MM.1S (cell line): Measurements from ENCODE around the gene QRICH1.
A peak's percentile ranks its signal among the peaks of the same experiment; 100 is the strongest.

Experiments used
- DNase-seq: peaks from one replicate; pipeline ENCODE4 v3.0.0-alpha.2; 2015
- H2AFZ ChIP-seq: fragments of 300-600 bp; sonication (generic); 2 replicates; pipeline ENCODE4 v1.6.0; 2016; ENCODE audit warnings: antibody characterized with exemption, low read length
- H3F3A ChIP-seq: fragments of 300-600 bp; sonication (generic); 2 replicates; pipeline ENCODE4 v1.6.1; 2016; ENCODE audit warnings: mild to moderate bottlenecking, antibody characterized with exemption, low read length, moderate library complexity, mixed read lengths; ENCODE audit not compliant: insufficient read depth
- H3K27ac ChIP-seq: fragments of 300-600 bp; sonication (generic); 2 replicates; pipeline ENCODE4 v1.5.1; 2016; ENCODE audit warnings: mild to moderate bottlenecking, low read length
- H3K27me3 ChIP-seq: fragments of 300-600 bp; sonication (generic); replicated peaks from 2 replicates; pipeline ENCODE4 v1.6.0; 2016; ENCODE audit warnings: low read length; ENCODE audit not compliant: insufficient read depth
- H3K36me3 ChIP-seq: fragments of 300-600 bp; sonication (generic); replicated peaks from 2 replicates; pipeline ENCODE4 v1.6.1; 2016; ENCODE audit warnings: mild to moderate bottlenecking, low read length, mixed read lengths; ENCODE audit not compliant: insufficient read depth
- H3K4me1 ChIP-seq: fragments of 300-600 bp; sonication (generic); 2 replicates; pipeline ENCODE4 v1.6.1; 2016; ENCODE audit warnings: low read length, mixed read lengths
- H3K4me2 ChIP-seq: fragments of 300-600 bp; sonication (generic); 2 replicates; pipeline ENCODE4 v1.6.0; 2016; ENCODE audit warnings: low read depth, low read length
- H3K4me3 ChIP-seq: fragments of 300-600 bp; sonication (generic); 2 replicates; pipeline ENCODE4 v1.5.1; 2016; ENCODE audit warnings: low read length, mixed read lengths
- H3K79me2 ChIP-seq: fragments of 300-600 bp; sonication (generic); 2 replicates; pipeline ENCODE4 v1.6.1; 2016; ENCODE audit warnings: mixed run types, low read length, mixed read lengths
- H3K9ac ChIP-seq: fragments of 300-600 bp; sonication (generic); 2 replicates; pipeline ENCODE4 v1.6.1; 2016; ENCODE audit warnings: low read length, mixed read lengths
- H3K9me2 ChIP-seq: fragments of 300-600 bp; sonication (generic); replicated peaks from 2 replicates; pipeline ENCODE4 v1.6.1; 2016; ENCODE audit warnings: mild to moderate bottlenecking, low read length, mixed read lengths; ENCODE audit not compliant: insufficient read depth
- H3K9me3 ChIP-seq: fragments of 300-600 bp; sonication (generic); replicated peaks from 2 replicates; pipeline ENCODE4 v1.6.1; 2016; ENCODE audit warnings: mild to moderate bottlenecking, low read length, mixed read lengths; ENCODE audit not compliant: insufficient read depth
- H4K20me1 ChIP-seq: fragments of 300-600 bp; sonication (generic); 2 replicates; pipeline ENCODE4 v1.6.1; 2016; ENCODE audit warnings: mild to moderate bottlenecking, low read length, moderate library complexity, mixed read lengths; ENCODE audit not compliant: insufficient read depth
- CTCF ChIP-seq: fragments of 300-600 bp; sonication (generic); IDR thresholded peaks from 2 replicates; pipeline ENCODE4 v1.5.1; 2016; ENCODE audit warnings: antibody characterized with exemption, low read length, mixed read lengths
- EZH2 ChIP-seq: fragments of 300-600 bp; sonication (generic); optimal IDR thresholded peaks from 2 replicates; pipeline ENCODE3; 2017; ENCODE audit warnings: low read depth, mild to moderate bottlenecking, antibody characterized with exemption, low read length, mixed read lengths
- EZH2phosphoT487 ChIP-seq: fragments of 300-600 bp; sonication (generic); IDR thresholded peaks from 2 replicates; pipeline ENCODE4 v1.6.1; 2018; ENCODE audit warnings: antibody characterized with exemption, low read length

Gene QRICH1

GRCh38 chr3:48991851-48992545, 101.9 kb downstream of the QRICH1 start:
- TF ChIP-seq EZH2phosphoT487 (no peak), CTCF (no peak), EZH2 (no peak)
- DNase-seq, result no peak
- Histone ChIP-seq H3K9me3 (no peaks in the 10 kb centered on the region), H2AFZ (no peak overlapping the region), H3K4me2 (peak overlapping the region; percentile 85; the same call in 1 of the 2 replicates), H3K9me2 (no peaks in the 10 kb centered on the region), H3F3A (peaks cover 3% of the 10 kb centered on the region; the same call in 1 of the 2 replicates), H3K9ac (no peak overlapping the region), H3K4me1 (peaks cover 13% of the 10 kb centered on the region), H3K27me3 (no peaks in the 10 kb centered on the region), H3K36me3 (no peaks in the 10 kb centered on the region), H4K20me1 (no peaks in the 10 kb centered on the region), H3K4me3 (peak overlapping the region; percentile 92), H3K79me2 (peaks cover 43% of the 10 kb centered on the region), H3K27ac (no peak overlapping the region)

GRCh38 chr3:48990636-48991469, 103.0 kb downstream of the QRICH1 start:
- peak overlapping the region; percentile 88 for H2AFZ ChIP-seq
- H3K9me2 ChIP-seq, result no peaks in the 10 kb centered on the region
- peak; percentile 36 for DNase-seq
- peak overlapping the region; percentile 85 for H3K4me2 ChIP-seq
- TF ChIP-seq EZH2phosphoT487 (no peak), EZH2 (no peak), CTCF (no peak)
- H3K9me3 ChIP-seq, result no peaks in the 10 kb centered on the region
- H3K36me3 ChIP-seq, result no peaks in the 10 kb centered on the region
- H3K27me3 ChIP-seq, result no peaks in the 10 kb centered on the region
- H3F3A ChIP-seq, result peaks cover 3% of the 10 kb centered on the region; the same call in 1 of the 2 replicates
- no peaks in the 10 kb centered on the region for H4K20me1 ChIP-seq
- H3K4me3 ChIP-seq, result peak overlapping the region; percentile 92
- H3K79me2 ChIP-seq, result peaks cover 43% of the 10 kb centered on the region
- peak overlapping the region; percentile 33; the same call in 1 of the 2 replicates for H3K27ac ChIP-seq
- peak overlapping the region; percentile 80 for H3K9ac ChIP-seq
- peaks cover 13% of the 10 kb centered on the region for H3K4me1 ChIP-seq

- peak within 1 kb of the TSS; percentile 80 for H3K9ac ChIP-seq
- no peaks in the 10 kb centered on the region for H3K9me2 ChIP-seq
- no peaks in the 10 kb centered on the region for H3K36me3 ChIP-seq
- peaks cover 3% of the 10 kb centered on the region; the same call in 1 of the 2 replicates for H3F3A ChIP-seq
- TF ChIP-seq CTCF (peak; percentile 39), EZH2 (no peak)
- peak within 1 kb of the TSS; percentile 96 for H2AFZ ChIP-seq
- peaks cover 40% of the 10 kb centered on the region for H3K79me2 ChIP-seq
- H3K4me3 ChIP-seq, result peak within 1 kb of the TSS; percentile 92
- peak; percentile 72 for DNase-seq
- H3K9me3 ChIP-seq, result no peaks in the 10 kb centered on the region
- H3K27me3 ChIP-seq, result no peaks in the 10 kb centered on the region
- peaks cover 13% of the 10 kb centered on the region for H3K4me1 ChIP-seq
- H3K4me2 ChIP-seq, result peak within 1 kb of the TSS; percentile 97
- no peaks in the 10 kb centered on the region for H4K20me1 ChIP-seq
- peak within 1 kb of the TSS; percentile 70; the same call in 1 of the 2 replicates for H3K27ac ChIP-seq
Observed at GRCh38 chr3:48989796-48990635, 103.9 kb downstream of the QRICH1 start, which contains the start of gene P4HTM. Gene P4HTM, plus strand, starts transcription at chr3:48990241. Its CDS starts 16 bp downstream, at chr3:48990257.
